SK-MEL-5 (cell line): Measurements from ENCODE around the gene NCAPH2. TPM values are rescaled to one million over a fixed set of nuclear protein-coding genes. Genes with fewer than 3 reads are reported as not detected.

Experiments used
- DNase-seq: peaks from one replicate; pipeline ENCODE4 v3.0.0-alpha.2; 2016; ENCODE audit warnings: low read depth, low spot score
- in situ Hi-C: cut with HindIII; loops from 2 replicates; pipeline ENCODE4 v1.10.0; 2016; ENCODE audit warnings: low sequenced_read_pairs, high pct_unique_total_duplicates, low pct_unique_long_range_greater_than_20kb
- polyA plus RNA-seq, 2 experiments: library from polyadenylated mRNA; depleted of rRNA; stranded (reverse); fragments of >200 nt; gene quantifications; 2 replicates each; pipeline ENCODE4 v1.2.3, GENCODE V29; 2015
- total RNA-seq: library from RNA; depleted of rRNA; stranded (reverse); fragments of >200 nt; shearing (Covaris generic); gene quantifications from 2 replicates; pipeline ENCODE4 v1.2.3, GENCODE V29; 2014; rRNA removed

Gene NCAPH2
- total RNA-seq, result 51.5 and 53.8 TPM in 2 replicates
- polyA plus RNA-seq (2015; cell fraction: cytosol; rRNA removed), result 48.4 and 50.3 TPM in 2 replicates
- 117 and 135 TPM in 2 replicates for polyA plus RNA-seq (2015; cell fraction: nucleus; rRNA removed)

- in situ Hi-C loops, result no loop called here
- DNase-seq, result peak; percentile 97
Observed at GRCh38 chr22:50507991-50508884, at the start of gene NCAPH2. NCAPH2 (plus strand) TSS chr22:50508224; CDS start chr22:50508338, 114 bp downstream.

DNA sequence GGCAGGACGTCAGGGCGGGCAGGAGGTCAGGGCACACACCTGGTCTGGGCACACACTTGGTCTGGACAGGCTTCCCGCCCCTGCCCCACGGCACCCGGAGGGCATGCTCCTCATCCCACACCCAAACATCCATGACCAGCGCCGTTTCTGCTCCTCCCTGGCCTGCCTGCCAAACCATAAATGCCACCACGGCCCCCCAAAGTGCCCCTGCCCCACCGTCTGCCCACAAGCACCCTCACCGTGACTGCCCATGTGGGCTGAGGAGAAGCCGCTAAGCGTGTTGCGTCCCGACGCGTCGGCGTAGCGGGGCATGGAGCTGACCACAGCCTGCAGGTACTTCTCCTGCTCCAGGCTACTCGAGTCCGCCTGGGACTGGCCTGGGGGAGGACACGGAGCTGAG, 49.0 kb upstream of the NCAPH2 start:
- in situ Hi-C loops, result no loop called here

DNA sequence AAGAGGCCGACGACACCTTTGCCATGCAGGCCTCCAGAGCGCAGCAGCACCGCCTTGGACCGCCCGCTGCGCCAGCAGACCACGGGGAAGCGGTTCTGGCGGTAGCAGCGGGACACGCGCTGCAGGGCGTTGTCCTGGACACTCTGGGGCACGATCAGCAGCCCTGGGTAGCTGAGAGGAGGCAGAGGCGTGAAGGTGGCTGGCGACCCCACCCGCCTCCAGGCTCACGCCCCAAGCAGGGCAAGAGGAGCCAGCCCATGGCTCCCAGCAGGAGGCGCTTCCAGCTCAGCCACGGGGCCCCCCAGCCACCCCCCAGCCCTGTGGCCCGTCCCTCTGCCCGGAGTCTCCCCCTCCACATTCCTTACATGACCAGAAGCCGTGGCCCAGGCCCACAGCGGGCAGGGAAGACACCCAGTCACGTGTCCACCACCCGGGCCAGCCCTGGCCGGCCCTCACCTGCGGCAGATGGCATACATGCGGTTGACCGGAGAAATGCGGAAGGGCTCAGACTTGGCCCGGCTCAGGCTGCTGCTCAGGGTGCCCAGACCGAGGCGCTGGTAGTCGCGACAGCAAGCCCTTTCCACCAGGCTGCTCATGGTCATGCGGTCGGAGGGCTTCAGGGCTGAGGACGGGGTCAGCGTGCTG, 48.4 kb upstream of the NCAPH2 start:
- DNase-seq, result no peak
- in situ Hi-C loops, result no loop called here

More for the DNA sequence above, 49.0 kb upstream of the NCAPH2 start:
- DNase-seq, result no peak

DNA sequence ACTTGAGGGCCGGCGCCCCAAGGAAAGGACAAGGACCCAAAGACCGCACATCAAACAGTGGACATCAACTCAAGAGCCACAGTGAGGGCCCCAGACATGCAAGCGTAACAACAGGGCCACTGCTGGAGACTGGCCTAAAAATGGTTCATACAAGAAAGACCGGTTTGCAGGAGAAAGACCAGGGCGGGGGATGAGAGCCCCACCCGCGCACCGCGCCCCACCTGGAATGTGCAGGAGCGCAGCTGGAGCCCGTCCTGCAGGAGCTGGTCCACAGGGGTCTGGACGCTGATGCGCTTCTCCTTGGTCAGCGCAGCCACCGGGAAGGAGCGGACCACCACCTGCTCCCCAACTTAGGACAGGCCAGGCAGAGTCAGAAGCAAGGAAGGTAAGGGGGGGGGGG, 47.1 kb upstream of the NCAPH2 start:
- in situ Hi-C loops, result no loop called here
- no peak for DNase-seq

GRCh38 chr22:50461536-50461935, 46.5 kb upstream of the NCAPH2 start:
- DNase-seq, result no peak
- in situ Hi-C loops, result no loop called here

DNA sequence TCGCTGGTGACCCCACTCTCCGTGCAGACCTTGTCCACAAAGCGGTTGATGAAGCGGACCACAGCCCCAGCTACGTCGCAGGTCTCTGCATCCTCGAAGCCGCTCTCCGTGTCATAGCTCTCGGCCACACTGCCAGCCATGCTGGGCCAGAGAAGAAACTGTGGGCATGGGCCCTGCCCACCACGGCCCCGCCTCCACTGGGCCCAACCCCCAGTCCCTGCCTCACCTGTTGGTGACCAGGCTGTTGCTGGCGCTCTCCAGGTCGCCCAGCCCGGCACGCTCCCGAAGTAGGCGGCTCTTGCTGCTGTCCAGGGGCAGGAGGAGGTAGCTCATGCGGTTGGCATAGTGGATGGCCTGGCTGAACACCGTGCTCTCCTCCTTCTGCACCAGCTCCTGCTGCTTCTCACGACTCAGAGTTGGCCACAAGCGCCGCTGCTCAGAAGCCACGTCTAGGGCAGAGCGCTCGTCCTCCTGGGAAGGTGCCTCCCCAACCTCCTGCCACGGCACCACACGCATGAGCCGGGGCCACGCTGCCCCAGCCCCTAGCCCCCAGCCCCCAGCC, 46.0 kb upstream of the NCAPH2 start:
- in situ Hi-C loops, result no loop called here
- no peak for DNase-seq

DNA sequence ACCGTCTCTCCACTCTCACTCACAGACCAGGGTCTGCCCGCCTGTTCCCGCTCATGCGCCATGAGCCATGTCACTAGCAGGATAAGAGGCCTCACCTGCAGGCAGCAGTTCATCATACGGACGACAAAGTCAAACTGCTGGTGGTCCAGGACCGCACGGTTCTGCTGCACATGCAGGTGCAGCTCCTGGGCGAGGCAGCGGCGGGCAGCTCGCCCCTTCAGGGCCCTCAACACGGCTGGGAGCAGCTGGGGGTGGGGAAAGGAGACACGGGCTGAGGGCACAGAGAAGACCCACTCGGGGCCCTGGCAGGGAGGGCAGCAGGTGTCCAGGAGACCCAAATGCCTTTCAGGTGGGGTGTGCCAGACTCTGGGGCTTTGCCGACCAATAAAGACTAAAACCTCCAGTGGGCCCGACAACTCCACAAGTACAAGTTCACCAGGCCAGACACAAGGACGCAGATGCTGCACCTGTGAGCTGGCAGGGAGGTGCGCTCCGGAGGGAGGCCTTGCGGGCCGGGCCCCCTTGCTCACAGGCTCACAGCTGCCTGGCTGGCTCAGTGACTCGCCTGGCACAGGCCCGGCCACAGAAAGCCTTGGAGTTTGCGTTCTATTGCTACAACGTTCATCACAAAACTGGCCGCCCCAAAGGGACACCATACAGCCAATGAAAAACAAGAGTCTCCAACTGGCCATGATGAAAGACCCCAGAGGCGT, 44.7 kb upstream of the NCAPH2 start:
- in situ Hi-C loops, result no loop called here
- no peak for DNase-seq

- in situ Hi-C loops, result no loop called here
- DNase-seq, result no peak
Observed at GRCh38 chr22:50464451-50464850, 43.6 kb upstream of the NCAPH2 start.

DNA sequence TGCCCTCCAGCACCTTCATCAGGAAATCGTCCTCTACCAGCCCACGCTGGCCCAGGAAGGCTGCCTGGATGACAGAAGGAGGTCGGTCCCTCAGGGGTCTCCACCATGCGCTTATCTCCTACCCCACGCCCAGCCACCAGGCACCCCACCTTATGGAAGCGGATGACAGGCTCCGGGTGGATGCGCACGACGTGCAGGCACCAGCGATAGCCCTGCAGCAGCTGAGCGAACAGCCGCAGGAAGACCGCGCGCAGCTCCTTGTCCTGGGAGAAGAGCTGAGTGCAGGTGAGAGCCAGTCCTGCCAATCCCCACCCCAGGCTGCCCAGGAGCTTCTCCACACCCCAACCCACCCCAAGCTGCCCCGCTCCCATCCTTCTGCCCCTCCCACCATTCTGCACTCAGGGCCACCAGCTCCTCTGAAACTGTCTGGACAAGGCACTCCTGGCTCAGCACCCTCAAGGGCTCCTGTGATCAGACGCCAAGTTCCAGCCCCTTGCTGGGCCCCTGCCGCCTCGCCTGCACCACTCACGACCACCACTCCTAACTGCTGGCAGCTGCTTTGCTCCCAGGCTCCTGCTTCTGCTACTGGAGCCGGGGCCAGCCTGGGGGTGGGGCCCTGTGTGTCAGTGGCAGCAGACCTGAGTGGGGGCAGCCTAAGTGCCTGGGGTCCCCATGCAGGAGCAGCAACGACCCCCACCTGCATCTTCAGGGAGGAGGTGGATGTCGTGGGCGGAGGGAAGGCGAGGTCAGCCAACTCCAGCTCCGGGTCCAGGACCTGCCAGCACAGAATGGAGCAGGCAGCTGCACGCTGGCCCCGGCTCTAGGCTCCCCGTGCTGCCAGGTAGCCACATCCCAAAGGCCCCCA, 42.7 kb upstream of the NCAPH2 start:
- in situ Hi-C loops, result no loop called here

GRCh38 chr22:50467341-50467740, 40.7 kb upstream of the NCAPH2 start:
- in situ Hi-C loops, result no loop called here
- no peak for DNase-seq

More for the DNA sequence above, 42.7 kb upstream of the NCAPH2 start:
- no peak for DNase-seq

DNA sequence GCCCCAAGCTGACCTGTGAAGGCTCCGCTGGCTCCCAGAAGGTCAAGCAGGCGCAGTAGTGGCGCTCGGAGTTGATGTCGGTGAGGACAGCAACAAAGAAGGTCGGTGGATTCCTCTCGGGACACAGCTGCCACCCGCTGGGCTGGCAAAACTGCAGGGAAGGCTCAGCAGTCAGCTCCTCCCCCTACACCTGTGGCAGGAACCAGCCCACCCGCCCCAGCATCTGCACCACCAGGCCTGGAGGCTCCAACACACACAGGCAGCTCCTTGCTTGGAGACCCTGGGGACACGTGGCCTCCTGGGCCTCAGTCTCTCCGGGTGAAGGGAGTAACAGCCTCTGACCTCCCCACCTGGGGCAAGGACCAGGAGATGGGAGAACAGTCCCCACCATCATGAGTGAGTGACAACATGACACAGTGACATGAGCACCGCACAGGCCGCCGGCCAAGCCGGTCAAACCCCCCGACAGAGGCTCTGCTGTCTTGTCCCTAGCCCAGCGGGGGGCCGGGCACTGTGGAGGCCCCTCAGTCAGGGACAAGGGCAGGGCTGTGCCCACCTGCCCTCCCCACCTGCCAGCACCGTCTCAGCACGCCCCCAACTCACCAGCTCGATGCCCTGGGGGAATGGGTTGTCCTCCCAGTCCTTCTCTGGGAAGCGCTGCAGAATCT, 40.1 kb upstream of the NCAPH2 start:
- DNase-seq, result no peak
- in situ Hi-C loops, result no loop called here

- in situ Hi-C loops, result no loop called here
Observed at GRCh38 chr22:50468626-50469025, 39.4 kb upstream of the NCAPH2 start.

GRCh38 chr22:50469377-50470305, 38.4 kb upstream of the NCAPH2 start:
- in situ Hi-C loops, result no loop called here
- DNase-seq, result no peak

More at GRCh38 chr22:50468626-50469025, 39.4 kb upstream of the NCAPH2 start:
- DNase-seq, result no peak

- no peak for DNase-seq
- in situ Hi-C loops, result no loop called here
Observed at GRCh38 chr22:50470491-50470890, 37.5 kb upstream of the NCAPH2 start.

GRCh38 chr22:50471197-50471847, 36.7 kb upstream of the NCAPH2 start:
- in situ Hi-C loops, result no loop called here
- no peak for DNase-seq
